Fibroblast of mammary gland (primary cell): ENCODE results near the gene BMF.
A peak's percentile ranks its signal among the peaks of the same experiment; 100 is the strongest.

Experiments used
- DNase-seq: peaks from one replicate; pipeline ENCODE4 v3.0.0-alpha.2; 2010; ENCODE audit warnings: low read depth
- H3K4me3 ChIP-seq: 2 replicates; pipeline ENCODE4 v1.5.1; 2011; ENCODE audit warnings: low read depth, mild to moderate bottlenecking, low read length, moderate library complexity; ENCODE audit not compliant: control insufficient read depth
- CTCF ChIP-seq: conservative IDR thresholded peaks from 2 replicates; pipeline ENCODE4 v1.5.1; 2011; ENCODE audit warnings: low read depth, low read length, inconsistent platforms; ENCODE audit not compliant: control insufficient read depth, insufficient read depth

The BMF gene

GRCh38 chr15:40050788-40051470 is 57.8 kb downstream of the BMF start:
- DNase-seq: peak; percentile 18
- TF ChIP-seq CTCF: no peak
- H3K4me3 ChIP-seq: no peak overlapping the region

GRCh38 chr15:40048926-40049475 is 59.7 kb downstream of the BMF start:
- no peak overlapping the region for H3K4me3 ChIP-seq
- no peak for DNase-seq
- no peak for TF ChIP-seq CTCF

- no peak overlapping the region for H3K4me3 ChIP-seq
- DNase-seq: no peak
- TF ChIP-seq CTCF: no peak
Observed at GRCh38 chr15:40048211-40048792, 60.4 kb downstream of the BMF start.

GRCh38 chr15:40047415-40048210 is 61.1 kb downstream of the BMF start:
- H3K4me3 ChIP-seq: no peak overlapping the region
- peak; percentile 84 for DNase-seq
- TF ChIP-seq CTCF: no peak

GRCh38 chr15:40046721-40047414 is 61.8 kb downstream of the BMF start:
- no peak overlapping the region for H3K4me3 ChIP-seq
- no peak for TF ChIP-seq CTCF
- peak; percentile 88 for DNase-seq

GRCh38 chr15:40045572-40046217 is 63.0 kb downstream of the BMF start:
- H3K4me3 ChIP-seq: no peak overlapping the region
- TF ChIP-seq CTCF: no peak
- DNase-seq: no peak
